ENCODE results near the gene ZNF627. TPM values are rescaled to one million over a fixed set of nuclear protein-coding genes. Genes with fewer than 3 reads are reported as not detected.

Gene ZNF627
- polyA plus RNA-seq, 1 donor from 2014 or later: 91.6 TPM

DNA sequence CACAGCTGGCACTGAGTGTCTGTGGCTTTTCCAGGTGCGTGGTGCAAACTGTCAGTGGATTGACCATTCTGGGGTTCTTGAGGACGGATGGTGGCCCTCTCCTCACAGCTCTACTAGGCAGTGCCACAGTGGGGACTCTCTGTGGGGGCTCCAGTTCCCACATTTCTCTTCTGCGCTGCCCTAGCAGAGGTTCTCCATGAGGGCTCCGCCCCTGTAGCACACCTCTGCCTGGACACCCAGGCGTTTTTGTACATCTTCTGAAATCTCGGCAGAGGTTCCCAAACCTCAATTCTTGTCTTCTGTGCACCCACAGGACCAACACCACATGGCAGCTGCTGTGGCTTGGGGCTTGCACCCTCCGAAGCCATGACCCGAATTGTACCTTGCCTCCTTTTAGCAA is 9.2 kb downstream of the ZNF627 start:
- peaks cover 21% of the 10 kb centered on the region for H3K36me3 ChIP-seq (ENCODE audit: insufficient read depth, low read length)
- no peaks in the 10 kb centered on the region for H4K20me1 ChIP-seq (ENCODE audit: insufficient read depth)

DNA sequence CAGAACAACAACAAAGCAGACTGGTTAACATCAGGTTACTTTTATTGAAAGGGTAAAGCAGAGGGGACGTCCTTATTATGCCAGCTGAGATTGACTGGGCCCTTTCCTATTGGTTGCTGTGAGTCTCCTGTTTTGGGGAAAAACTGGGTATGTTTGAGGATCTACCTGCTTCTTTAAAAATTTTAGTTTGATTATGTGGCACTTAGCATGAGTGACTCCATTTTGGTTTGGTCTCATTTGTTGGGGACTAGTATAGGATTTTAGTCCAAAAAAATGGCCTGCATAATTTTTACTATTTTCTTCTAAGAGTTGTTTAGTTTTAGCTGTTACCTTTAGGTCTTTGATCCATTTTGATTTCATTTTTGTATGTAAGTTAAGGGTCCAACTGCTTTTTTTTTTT is 14.4 kb downstream of the ZNF627 start:
- H3K9me3 ChIP-seq (ENCODE audit: low read length): peaks cover 3% of the 10 kb centered on the region
- TF ChIP-seq TAF1 (IDR thresholded peaks at IDR 0.05; ENCODE audit: low read depth): no peak
- TF ChIP-seq EZH2 (IDR thresholded peaks at IDR 0.05; ENCODE audit: borderline replicate concordance, insufficient read depth, low read length, poor library complexity, severe bottlenecking): no peak

More for the DNA sequence above, 9.2 kb downstream of the ZNF627 start:
- Histone ChIP-seq H3K9me3 (ENCODE audit: low read length) (peaks cover 7% of the 10 kb centered on the region), H3K79me2 (replicated peaks; ENCODE audit: insufficient read depth, low read length) (peaks cover 88% of the 10 kb centered on the region), H3K4me3 (ENCODE audit: low read length) (no peak overlapping the region), H3K9ac (ENCODE audit: low read length) (no peak overlapping the region), H3K27ac (ENCODE audit: low read length) (no peak overlapping the region), H3K4me2 (ENCODE audit: low read length) (no peak overlapping the region), H3F3A (ENCODE audit: insufficient read depth, low read length, poor library complexity, severe bottlenecking) (no peaks in the 10 kb centered on the region), H2AFZ (ENCODE audit: low read depth, low read length) (no peak overlapping the region), H3K27me3 (ENCODE audit: insufficient read depth, low read depth, low read length) (no peaks in the 10 kb centered on the region), H3K9me2 (ENCODE audit: insufficient read depth, low read length) (no peaks in the 10 kb centered on the region)
- TF ChIP-seq, protein P1, sequence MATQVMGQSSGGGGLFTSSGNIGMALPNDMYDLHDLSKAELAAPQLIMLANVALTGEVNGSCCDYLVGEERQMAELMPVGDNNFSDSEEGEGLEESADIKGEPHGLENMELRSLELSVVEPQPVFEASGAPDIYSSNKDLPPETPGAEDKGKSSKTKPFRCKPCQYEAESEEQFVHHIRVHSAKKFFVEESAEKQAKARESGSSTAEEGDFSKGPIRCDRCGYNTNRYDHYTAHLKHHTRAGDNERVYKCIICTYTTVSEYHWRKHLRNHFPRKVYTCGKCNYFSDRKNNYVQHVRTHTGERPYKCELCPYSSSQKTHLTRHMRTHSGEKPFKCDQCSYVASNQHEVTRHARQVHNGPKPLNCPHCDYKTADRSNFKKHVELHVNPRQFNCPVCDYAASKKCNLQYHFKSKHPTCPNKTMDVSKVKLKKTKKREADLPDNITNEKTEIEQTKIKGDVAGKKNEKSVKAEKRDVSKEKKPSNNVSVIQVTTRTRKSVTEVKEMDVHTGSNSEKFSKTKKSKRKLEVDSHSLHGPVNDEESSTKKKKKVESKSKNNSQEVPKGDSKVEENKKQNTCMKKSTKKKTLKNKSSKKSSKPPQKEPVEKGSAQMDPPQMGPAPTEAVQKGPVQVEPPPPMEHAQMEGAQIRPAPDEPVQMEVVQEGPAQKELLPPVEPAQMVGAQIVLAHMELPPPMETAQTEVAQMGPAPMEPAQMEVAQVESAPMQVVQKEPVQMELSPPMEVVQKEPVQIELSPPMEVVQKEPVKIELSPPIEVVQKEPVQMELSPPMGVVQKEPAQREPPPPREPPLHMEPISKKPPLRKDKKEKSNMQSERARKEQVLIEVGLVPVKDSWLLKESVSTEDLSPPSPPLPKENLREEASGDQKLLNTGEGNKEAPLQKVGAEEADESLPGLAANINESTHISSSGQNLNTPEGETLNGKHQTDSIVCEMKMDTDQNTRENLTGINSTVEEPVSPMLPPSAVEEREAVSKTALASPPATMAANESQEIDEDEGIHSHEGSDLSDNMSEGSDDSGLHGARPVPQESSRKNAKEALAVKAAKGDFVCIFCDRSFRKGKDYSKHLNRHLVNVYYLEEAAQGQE (IDR thresholded peaks at IDR 0.05; ENCODE audit: borderline replicate concordance): no peak
- TF ChIP-seq TAF1 (IDR thresholded peaks at IDR 0.05; ENCODE audit: low read depth) (no peak), RAD21 (conservative IDR thresholded peaks at IDR 0.05) (no peak), EP300 (conservative IDR thresholded peaks at IDR 0.05; ENCODE audit: poor library complexity, severe bottlenecking) (no peak), POLR2AphosphoS5 (IDR thresholded peaks at IDR 0.05) (no peak), MXI1 (conservative IDR thresholded peaks at IDR 0.05; ENCODE audit: poor library complexity, severe bottlenecking) (no peak), EZH2 (IDR thresholded peaks at IDR 0.05; ENCODE audit: borderline replicate concordance, insufficient read depth, low read length, poor library complexity, severe bottlenecking) (no peak), SMC3 (conservative IDR thresholded peaks at IDR 0.05; ENCODE audit: poor library complexity) (no peak)
- TF ChIP-seq, protein P2, sequence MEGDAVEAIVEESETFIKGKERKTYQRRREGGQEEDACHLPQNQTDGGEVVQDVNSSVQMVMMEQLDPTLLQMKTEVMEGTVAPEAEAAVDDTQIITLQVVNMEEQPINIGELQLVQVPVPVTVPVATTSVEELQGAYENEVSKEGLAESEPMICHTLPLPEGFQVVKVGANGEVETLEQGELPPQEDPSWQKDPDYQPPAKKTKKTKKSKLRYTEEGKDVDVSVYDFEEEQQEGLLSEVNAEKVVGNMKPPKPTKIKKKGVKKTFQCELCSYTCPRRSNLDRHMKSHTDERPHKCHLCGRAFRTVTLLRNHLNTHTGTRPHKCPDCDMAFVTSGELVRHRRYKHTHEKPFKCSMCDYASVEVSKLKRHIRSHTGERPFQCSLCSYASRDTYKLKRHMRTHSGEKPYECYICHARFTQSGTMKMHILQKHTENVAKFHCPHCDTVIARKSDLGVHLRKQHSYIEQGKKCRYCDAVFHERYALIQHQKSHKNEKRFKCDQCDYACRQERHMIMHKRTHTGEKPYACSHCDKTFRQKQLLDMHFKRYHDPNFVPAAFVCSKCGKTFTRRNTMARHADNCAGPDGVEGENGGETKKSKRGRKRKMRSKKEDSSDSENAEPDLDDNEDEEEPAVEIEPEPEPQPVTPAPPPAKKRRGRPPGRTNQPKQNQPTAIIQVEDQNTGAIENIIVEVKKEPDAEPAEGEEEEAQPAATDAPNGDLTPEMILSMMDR (IDR thresholded peaks at IDR 0.05; ENCODE audit: poor library complexity, severe bottlenecking): no peak

More for the DNA sequence above, 14.4 kb downstream of the ZNF627 start:
- no peak overlapping the region for H2AFZ ChIP-seq (ENCODE audit: low read depth, low read length)
- peaks cover 65% of the 10 kb centered on the region for H3K79me2 ChIP-seq (replicated peaks; ENCODE audit: insufficient read depth, low read length)
- H3K27ac ChIP-seq (ENCODE audit: low read length): no peak overlapping the region
- no peaks in the 10 kb centered on the region for H3K9me2 ChIP-seq (ENCODE audit: insufficient read depth, low read length)
- H3K27me3 ChIP-seq (ENCODE audit: insufficient read depth, low read depth, low read length): no peaks in the 10 kb centered on the region
- H3K4me3 ChIP-seq (ENCODE audit: low read length): no peak overlapping the region
- peaks cover 11% of the 10 kb centered on the region for H3K36me3 ChIP-seq (ENCODE audit: insufficient read depth, low read length)
- no peak overlapping the region for H3K9ac ChIP-seq (ENCODE audit: low read length)
- H3K4me2 ChIP-seq (ENCODE audit: low read length): no peak overlapping the region
- no peaks in the 10 kb centered on the region for H4K20me1 ChIP-seq (ENCODE audit: insufficient read depth)
- no peaks in the 10 kb centered on the region for H3F3A ChIP-seq (ENCODE audit: insufficient read depth, low read length, poor library complexity, severe bottlenecking)
